GM10847 (cell line): ENCODE measurements around the gene RITA1.

Experiments used
- POLR2A ChIP-seq: IDR thresholded peaks from 2 replicates; pipeline ENCODE4 v1.6.1; 2011; ENCODE audit not compliant: insufficient read length; ENCODE audit errors: extremely low read depth

Gene RITA1

DNA sequence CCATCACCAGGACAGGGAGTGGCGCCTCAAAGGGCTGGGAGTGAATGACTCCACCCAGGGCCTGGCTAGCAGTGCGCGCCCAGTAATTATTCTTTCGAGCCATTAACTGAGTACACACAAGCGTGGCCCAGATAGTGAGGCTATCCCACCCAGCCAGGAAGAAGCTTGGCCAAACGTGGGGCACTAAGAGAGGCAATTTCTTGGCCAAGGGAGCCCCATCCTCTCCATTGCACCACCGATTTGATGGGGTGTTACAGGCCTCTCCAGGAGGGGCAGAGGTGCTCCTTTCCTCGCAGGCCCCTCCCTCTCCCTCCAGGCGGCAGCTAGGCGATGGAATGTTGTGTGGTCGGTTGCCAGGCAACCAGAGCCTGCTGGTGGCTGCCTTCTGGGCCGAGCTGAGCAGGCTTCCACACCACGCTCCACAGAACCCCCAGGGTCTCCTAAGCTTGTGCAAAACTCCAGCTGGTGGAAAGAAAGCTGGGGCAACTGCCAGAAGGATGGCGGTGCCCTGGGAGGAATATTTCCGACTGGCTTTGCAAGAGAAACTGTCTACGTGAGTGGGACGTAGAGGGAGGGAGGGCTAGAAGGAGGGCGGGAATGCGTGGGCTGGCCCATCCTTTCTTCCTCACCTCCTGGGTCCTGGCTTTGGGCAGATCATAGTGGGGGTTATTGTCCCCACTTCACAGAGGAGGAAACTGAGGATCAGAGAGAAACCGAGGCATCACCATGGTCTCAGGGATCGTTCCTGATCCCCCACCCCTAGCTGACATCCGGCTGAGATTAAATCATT, 36.0 kb upstream of the RITA1 start, which contains the start of gene CFAP73:
Gene CFAP73, plus strand, starts transcription at position 364 of the 790 bp plus-strand sequence. Its CDS starts 134 bp downstream, at position 498.
- TF ChIP-seq POLR2A, result no peak

DNA sequence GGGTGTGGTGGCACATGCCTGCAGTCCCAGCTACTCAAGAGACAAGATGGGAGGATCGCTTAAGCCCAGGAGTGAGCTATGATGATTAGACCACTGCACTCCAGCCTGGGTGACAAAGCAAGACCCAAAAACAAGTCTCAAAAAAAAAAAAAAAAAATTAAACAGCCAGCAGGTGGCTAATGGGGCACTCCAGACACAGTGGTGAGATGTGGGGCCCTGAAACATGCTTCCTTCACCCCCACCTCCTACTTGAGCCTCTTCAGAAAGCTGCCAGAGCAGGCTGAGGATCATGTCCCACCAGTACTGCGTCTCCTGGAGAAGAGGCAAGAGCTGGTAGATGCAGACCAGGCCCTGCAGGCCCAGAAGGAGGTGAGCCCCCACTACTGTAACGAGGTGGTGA, 33.9 kb upstream of the RITA1 start:
- TF ChIP-seq POLR2A, result no peak

DNA sequence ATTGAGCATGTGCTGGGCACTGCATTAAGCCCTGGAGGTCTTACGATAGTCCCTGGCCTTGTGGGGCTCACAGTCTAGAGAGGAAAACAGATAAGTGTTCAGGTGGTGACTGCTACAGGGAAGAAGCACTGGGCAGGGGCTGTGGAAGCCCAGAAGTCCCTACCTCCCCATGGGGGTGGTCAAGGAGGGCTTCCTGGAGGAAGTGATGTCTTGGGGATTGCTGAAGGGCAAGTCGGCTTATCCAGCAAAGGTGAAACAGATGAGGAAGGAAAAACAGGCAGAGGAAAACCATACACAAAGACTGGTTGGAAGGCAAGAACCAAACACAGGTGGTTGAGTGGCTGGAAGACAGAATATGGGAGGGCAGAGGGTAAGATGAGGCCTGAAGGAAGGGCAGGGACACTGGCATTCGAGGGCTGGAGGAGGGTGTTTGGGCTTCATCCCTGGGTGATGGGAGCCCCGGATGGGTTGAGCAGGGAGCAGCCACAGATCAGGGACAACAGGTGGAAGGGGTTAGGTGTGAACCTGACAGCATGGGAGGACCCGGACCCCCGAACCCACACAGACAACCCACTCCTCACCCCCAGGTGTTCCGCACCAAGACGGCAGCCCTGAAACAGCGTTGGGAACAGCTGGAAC, 33.2 kb upstream of the RITA1 start:
- no peak for TF ChIP-seq POLR2A

DNA sequence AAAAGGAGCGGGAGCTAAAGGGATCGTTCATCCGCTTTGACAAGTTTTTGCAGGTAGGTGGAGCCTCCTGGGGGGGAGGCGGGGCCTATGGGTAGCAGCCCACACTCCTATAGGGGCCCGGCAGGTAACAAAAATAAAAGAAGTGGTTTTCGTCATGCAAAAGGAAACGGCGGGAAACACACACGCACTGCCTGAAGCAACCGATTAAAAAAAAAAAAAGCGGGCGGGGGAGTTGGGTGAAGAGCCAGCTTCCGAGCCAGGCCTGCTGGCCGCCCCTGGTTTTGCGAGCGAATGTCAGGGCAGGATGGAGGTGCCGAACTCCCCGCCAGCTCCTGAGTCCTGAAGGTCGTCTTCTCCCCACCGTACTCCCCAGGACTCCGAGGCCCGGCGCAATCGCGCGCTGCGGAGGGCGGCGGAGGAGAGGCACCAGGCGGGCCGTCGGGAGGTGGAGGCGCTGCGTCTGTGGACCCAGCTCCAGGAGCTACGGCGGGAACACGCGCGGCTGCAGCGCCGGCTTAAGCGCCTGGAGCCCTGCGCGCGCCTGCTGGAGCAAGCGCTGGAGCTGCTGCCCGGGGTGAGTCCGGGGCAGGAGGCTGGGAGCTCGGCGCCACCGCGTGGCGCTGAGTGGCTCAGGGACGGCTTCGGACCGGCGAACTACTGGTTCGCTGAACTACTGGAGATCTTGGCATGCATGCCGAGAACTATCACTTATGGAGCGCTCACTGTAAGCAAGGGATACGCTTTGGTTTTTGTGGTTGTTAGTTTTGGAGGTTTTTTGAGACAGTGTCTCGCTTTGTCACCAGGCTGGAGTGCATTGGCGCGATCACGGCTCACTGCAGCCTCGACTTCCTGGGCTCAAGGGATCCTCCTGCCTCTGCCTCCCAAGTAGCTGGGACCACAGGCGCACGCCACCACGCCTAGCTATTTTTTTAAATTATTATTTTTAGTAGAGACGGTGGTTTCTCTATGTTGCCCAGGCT, 32.4 kb upstream of the RITA1 start:
- no peak for TF ChIP-seq POLR2A

DNA sequence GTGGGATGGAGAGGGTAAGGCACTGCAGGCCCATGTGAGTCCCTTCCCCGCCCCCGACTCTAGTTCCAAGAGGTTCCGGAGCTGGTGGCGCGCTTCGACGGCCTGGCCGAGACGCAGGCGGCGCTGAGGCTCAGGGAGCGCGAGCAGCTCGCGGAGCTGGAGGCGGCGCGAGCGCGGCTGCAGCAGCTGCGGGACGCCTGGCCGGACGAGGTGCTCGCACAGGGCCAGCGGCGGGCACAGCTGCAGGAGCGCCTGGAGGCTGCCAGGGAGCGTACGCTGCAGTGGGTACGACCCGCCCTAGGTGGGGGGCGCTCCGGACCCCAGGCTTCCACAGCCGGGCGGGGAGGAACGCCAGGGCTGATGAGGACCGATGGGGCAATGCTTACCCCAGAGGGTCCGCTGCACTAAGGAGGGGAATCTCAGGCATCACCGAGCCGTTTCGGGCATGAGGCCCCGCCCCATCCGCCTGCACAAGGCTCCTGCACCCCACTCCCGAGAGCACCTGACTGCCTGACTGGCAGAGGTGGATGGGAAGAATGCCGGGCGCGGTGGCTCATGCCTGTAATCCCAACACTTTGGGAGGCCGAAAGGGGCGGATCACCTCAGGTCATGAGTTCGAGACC, 31.1 kb upstream of the RITA1 start:
- TF ChIP-seq POLR2A, result no peak

DNA sequence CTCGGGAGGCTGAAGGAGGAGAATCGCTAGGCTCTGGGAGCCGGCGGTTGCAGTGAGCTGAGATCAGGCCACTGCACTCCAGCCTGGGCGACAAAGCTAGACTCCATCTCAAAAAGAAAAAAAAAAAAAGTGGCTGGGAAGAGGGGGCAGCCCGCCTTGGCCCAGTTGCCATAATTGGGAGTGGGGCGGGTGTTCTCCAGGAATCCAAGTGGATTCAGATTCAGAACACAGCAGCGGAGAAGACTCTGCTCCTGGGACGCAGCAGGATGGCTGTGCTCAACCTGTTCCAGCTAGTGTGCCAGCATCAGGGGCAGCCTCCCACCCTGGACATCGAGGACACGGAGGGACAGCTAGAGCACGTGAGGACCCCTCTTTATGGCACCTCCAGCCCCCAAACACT, 30.5 kb upstream of the RITA1 start:
- TF ChIP-seq POLR2A, result no peak

DNA sequence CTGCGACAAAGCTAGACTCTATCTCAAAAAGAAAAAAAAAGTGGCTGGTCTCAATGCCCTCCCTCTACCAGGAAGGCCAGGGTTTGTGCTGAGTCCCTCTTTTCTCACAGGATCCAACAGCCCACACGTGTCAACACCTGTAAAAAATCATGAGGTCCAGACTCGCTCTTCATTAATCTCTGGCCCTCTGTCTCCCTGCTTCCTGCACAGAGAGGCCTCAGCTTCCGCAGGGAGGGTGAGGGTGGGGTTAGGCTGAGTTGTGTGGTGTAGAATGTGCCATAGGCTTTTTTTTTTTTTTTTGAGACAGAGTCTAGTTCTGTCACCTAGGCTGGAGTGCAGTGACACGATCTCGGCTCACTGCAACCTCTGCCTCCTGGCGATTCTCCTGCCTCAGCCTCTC, 29.9 kb upstream of the RITA1 start:
- no peak for TF ChIP-seq POLR2A

DNA sequence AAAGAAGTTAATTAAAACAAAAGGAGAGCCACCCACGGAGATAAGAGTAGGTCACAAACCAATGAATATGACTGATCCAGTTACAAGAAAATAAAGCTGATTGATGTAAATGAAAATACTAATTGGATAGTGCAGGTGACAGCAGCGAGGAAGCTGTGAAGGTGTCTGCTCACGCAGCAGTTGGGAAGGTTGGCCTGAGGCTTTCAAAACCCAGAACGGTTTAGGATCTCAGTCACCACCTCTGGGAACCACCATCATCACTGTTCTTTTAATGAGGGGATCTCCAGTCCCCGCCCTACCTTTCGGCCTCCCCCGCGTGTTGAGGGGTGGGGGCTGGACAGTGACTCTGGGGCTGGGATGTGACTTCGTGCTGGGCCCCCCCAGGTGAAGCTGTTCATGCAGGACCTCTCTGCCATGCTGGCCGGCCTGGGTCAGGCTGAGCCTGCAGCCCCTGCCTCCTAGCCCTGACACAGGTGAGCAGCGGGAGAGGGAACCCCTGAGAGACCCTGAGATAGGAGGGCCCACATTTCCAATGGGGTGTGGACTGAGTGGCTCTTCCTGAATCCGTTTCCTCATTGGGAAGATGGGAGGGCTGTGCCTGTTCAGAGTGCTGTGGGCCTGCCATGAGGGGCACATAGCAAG, 28.2 kb upstream of the RITA1 start:
- TF ChIP-seq POLR2A, result no peak

DNA sequence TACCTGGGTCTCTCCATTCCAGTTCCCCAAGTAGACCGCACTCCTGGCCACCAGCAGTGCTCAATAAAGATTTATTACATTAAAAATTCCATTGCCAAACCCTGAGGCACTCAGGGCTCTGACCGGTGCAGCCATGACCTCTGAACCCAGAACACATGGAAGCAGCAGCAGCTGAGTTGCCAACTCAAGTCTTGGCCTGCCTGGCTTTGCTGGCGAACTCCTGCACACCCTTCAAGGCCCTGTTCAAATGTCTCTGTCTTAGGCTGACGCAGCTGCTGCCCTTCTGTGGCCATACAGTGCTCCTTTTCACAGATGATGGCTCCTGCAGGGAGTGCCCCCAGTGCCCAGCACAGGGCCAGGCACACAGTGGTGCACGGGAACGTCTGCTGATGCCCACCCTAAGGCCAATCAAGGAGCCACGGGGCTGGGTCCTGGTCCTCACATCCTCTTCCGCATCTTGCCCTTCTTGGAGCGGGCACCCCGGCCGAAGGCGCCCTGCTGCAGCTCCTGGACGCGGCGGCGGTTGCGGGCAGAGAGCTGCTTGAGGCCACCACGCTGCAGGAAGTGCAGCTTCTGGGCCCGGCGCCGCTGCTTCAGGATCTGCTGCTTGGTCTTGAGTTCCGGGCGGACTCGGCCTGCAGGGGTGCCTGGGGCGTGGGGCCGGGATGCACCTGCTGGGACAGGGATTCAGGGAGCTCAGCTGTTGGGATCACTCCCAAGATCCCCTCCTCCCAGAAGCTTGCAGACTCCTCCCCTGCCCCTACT, 26.9 kb upstream of the RITA1 start:
- TF ChIP-seq POLR2A, result no peak

DNA sequence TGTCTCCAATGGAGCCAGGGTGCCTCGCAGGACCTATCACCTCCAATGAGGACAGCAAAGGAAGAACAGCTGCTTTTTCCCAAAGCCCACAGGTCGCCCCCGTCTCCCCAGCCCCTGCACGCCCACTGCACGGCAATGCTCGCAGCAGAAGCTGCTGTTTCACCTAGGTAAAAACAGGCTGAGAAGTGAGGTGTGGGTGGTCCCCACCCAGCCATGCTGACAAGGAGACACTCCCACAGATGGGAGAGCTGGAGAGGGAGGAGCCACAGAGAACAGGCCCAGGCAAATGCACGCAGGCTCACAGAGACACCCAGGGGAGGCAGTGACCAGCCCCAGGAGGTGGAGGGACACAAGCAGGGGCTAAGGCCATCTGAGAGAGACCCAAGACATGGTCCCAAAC, 25.6 kb upstream of the RITA1 start:
- TF ChIP-seq POLR2A, result no peak

DNA sequence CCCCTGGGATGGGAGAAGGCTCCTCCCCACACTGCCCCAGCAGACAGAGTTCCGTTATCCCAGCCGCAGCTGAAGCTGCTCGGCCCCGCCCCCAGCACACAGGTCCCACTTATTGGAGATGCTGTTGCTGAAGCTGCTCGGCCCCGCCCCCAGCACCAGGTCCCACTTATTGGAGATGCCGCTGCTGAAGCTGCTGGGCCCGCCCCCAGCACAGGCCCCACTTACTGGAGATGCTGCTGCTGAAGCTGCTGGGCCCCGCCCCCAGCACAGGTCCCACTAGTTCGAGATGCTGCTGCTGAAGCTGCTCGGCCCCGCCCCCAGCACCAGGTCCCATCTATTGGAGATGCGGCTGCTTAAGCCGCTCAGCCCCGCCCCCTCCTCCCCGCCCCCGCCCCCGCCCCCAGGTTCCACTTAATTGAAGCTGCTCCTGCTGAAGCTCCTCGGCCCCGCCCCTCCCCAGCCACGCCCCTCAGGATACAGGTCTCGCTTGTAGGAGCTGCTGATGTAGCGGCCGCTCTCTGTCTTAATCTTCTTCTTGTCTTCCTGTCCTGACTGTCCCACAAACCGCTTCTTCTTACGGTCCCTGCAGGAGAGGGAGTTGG, 24.0 kb upstream of the RITA1 start:
- no peak for TF ChIP-seq POLR2A

DNA sequence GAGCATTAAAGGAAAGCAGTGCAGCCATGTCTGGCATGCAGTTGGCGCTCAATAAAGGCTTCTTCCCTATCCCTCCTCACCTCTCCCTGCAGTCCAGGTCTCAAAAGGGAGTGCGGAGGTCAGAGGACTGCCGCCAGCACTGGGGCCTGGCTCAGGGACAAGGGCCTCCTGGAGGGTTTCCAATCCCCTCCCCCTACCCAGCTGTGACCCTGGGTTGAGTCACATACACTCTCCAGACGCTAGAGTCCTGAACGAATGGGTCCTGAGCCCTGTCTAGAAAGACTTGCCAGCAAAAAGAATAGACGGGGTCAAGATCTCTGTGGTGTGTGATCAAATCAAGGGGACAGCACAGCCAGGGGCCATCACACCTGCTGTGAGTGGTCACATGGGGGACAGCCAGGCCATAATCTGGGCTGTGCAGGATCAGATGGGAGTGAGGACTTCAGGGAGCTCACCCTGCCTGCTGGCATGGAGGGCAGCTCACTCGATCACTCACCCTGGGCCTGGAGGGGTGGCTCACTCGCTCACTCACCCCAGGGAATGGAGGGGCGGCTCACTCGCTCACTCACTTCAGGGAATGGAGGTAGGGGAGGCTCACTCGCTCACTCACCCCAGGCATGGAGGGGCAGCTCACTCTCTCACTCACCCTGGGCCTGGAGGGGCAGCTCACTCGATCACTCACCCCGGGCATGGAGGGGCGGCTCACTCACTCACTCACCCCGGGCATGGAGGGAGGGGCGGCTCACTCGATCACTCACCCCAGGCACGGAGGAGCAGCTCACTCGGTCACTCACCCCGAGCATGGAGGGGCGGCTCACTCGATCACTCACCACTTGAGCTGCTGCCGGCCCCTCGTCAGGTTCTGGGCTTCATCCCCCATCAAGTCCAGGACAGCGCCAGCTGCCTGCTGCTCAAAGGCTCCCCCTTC, 23.2 kb upstream of the RITA1 start:
- no peak for TF ChIP-seq POLR2A

DNA sequence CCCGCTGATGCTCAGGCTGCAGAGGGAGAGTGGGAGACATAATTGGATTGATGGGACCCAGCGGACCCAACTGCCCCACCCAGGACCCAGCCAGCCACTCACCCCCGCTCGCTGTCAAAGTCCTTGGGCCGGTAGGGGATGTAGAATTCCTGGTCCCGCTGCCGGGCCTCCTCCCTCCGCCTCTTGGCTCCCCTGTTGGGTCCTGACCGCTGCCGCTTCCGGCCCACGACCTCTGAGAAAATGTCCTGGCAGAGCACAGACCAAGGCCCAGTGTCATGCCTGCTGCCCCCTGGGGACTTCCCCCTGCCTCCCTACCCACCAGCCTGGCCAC, 22.5 kb upstream of the RITA1 start:
- no peak for TF ChIP-seq POLR2A
